Calu3 (cell line): ENCODE data around the gene LRRC1. TPM values are rescaled to one million over a fixed set of nuclear protein-coding genes. Genes with fewer than 3 reads are reported as not detected.

ENCODE experiments used
- BruUV-seq: library from RNA; stranded (reverse); fragments of 400-500 nt; replicated peaks from 2 replicates; lab custom pipeline; 2021; lab: Mats Ljungman, UMichigan
- CTCF ChIA-PET: fragments of 300-600 bp; sonication (Branson Sonifier 250); formaldehyde crosslinking; loops from one replicate; lab custom pipeline; 2022; ENCODE audit warnings: antibody characterized with exemption; lab: Charles Lee
- DNase-seq: peaks from one replicate; pipeline ENCODE4 v3.0.0; 2022
- H3K27ac Mint-ChIP-seq: one replicate; pipeline ENCODE4 v1.8.0; 2022; ENCODE audit warnings: mixed read lengths; ENCODE audit not compliant: unreplicated experiment
- H3K27me3 Mint-ChIP-seq: one replicate; pipeline ENCODE4 v1.8.0; 2022; ENCODE audit warnings: mixed read lengths; ENCODE audit not compliant: unreplicated experiment
- H3K36me3 Mint-ChIP-seq: one replicate; pipeline ENCODE4 v1.8.0; 2022; ENCODE audit warnings: mild to moderate bottlenecking, moderate library complexity, mixed read lengths; ENCODE audit not compliant: insufficient read depth, unreplicated experiment
- H3K4me1 Mint-ChIP-seq: one replicate; pipeline ENCODE4 v1.8.0; 2022; ENCODE audit warnings: mild to moderate bottlenecking, low read depth, mixed read lengths; ENCODE audit not compliant: unreplicated experiment
- H3K4me3 Mint-ChIP-seq: one replicate; pipeline ENCODE4 v1.8.0; 2022; ENCODE audit warnings: mild to moderate bottlenecking, low read depth, moderate library complexity, mixed read lengths; ENCODE audit not compliant: unreplicated experiment
- H3K9me3 Mint-ChIP-seq: one replicate; pipeline ENCODE4 v1.8.0; 2022; ENCODE audit warnings: low read depth, mixed read lengths; ENCODE audit not compliant: unreplicated experiment
- intact Hi-C: fragments of 100-400 bp; cut with micrococcal nuclease; formaldehyde crosslinking; loops from one replicate; pipeline ENCODE4 v1.10.0; 2022; ENCODE audit not compliant: unreplicated experiment
- total RNA-seq: library from RNA; stranded (reverse); gene quantifications from 2 replicates; pipeline ENCODE4 v1.2.3, GENCODE V29; 2022
- TF ChIP-seq, protein P1 (sequence below): fragments of 200-600 bp; IDR thresholded peaks from one replicate; pipeline ENCODE4 v1.8.0; 2022; ENCODE audit warnings: antibody characterized with exemption; ENCODE audit not compliant: unreplicated experiment

LRRC1 gene
- total RNA-seq, 1 experiment from 2014 or later, result 26.6 TPM

GRCh38 chr6:53822401-53823125, 27.8 kb downstream of the LRRC1 start:
- CTCF ChIA-PET, result no interaction called here
- Mint-ChIP-seq H3K36me3 (no peaks in the 10 kb centered on the region), H3K27me3 (no peaks in the 10 kb centered on the region), H3K4me3 (no peak overlapping the region), H3K9me3 (no peaks in the 10 kb centered on the region), H3K4me1 (peaks cover 37% of the 10 kb centered on the region), H3K27ac (no peak overlapping the region)
- intact Hi-C loops, result no loop called here
- no peak for DNase-seq
- BruUV-seq, result no TSS peak
- TF ChIP-seq, protein P1, sequence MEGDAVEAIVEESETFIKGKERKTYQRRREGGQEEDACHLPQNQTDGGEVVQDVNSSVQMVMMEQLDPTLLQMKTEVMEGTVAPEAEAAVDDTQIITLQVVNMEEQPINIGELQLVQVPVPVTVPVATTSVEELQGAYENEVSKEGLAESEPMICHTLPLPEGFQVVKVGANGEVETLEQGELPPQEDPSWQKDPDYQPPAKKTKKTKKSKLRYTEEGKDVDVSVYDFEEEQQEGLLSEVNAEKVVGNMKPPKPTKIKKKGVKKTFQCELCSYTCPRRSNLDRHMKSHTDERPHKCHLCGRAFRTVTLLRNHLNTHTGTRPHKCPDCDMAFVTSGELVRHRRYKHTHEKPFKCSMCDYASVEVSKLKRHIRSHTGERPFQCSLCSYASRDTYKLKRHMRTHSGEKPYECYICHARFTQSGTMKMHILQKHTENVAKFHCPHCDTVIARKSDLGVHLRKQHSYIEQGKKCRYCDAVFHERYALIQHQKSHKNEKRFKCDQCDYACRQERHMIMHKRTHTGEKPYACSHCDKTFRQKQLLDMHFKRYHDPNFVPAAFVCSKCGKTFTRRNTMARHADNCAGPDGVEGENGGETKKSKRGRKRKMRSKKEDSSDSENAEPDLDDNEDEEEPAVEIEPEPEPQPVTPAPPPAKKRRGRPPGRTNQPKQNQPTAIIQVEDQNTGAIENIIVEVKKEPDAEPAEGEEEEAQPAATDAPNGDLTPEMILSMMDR, result no peak

GRCh38 chr6:53824714-53825113, 29.9 kb downstream of the LRRC1 start:
- intact Hi-C loops, result no loop called here
- TF ChIP-seq, protein P1, result no peak
- Mint-ChIP-seq H3K4me1 (peaks cover 50% of the 10 kb centered on the region), H3K27ac (no peak overlapping the region), H3K4me3 (no peak overlapping the region), H3K36me3 (no peaks in the 10 kb centered on the region), H3K27me3 (no peaks in the 10 kb centered on the region), H3K9me3 (no peaks in the 10 kb centered on the region)
- CTCF ChIA-PET, result no interaction called here
- DNase-seq, result no peak
- no TSS peak for BruUV-seq

GRCh38 chr6:53825532-53826321, 30.9 kb downstream of the LRRC1 start:
- intact Hi-C loops, result no loop called here
- no peaks in the 10 kb centered on the region for H3K36me3 Mint-ChIP-seq
- no peak for DNase-seq
- no peaks in the 10 kb centered on the region for H3K9me3 Mint-ChIP-seq
- H3K4me1 Mint-ChIP-seq, result peaks cover 59% of the 10 kb centered on the region
- no peak overlapping the region for H3K4me3 Mint-ChIP-seq
- no TSS peak for BruUV-seq
- CTCF ChIA-PET, result no interaction called here
- TF ChIP-seq, protein P1, result no peak
- no peaks in the 10 kb centered on the region for H3K27me3 Mint-ChIP-seq
- no peak overlapping the region for H3K27ac Mint-ChIP-seq

GRCh38 chr6:53827531-53827930, 32.7 kb downstream of the LRRC1 start:
- CTCF ChIA-PET, result interaction anchor here (0.7 to 1.7 kb wide), 5 partner anchors 11 to 102 kb away, joined by 3 to 5 read pairs (median 4); no protein-coding TSS in a partner anchor
- Mint-ChIP-seq H3K36me3 (no peaks in the 10 kb centered on the region), H3K27ac (peak overlapping the region; percentile 17), H3K27me3 (no peaks in the 10 kb centered on the region), H3K4me3 (peak overlapping the region; percentile 4), H3K4me1 (peaks cover 61% of the 10 kb centered on the region), H3K9me3 (no peaks in the 10 kb centered on the region)
- no TSS peak for BruUV-seq
- DNase-seq, result no peak
- intact Hi-C loops, result no loop called here
- TF ChIP-seq, protein P1, result no peak
